ENCODE results near the gene NCAM1.

- TF ChIP-seq, protein P1, sequence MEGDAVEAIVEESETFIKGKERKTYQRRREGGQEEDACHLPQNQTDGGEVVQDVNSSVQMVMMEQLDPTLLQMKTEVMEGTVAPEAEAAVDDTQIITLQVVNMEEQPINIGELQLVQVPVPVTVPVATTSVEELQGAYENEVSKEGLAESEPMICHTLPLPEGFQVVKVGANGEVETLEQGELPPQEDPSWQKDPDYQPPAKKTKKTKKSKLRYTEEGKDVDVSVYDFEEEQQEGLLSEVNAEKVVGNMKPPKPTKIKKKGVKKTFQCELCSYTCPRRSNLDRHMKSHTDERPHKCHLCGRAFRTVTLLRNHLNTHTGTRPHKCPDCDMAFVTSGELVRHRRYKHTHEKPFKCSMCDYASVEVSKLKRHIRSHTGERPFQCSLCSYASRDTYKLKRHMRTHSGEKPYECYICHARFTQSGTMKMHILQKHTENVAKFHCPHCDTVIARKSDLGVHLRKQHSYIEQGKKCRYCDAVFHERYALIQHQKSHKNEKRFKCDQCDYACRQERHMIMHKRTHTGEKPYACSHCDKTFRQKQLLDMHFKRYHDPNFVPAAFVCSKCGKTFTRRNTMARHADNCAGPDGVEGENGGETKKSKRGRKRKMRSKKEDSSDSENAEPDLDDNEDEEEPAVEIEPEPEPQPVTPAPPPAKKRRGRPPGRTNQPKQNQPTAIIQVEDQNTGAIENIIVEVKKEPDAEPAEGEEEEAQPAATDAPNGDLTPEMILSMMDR (IDR thresholded peaks at IDR 0.05; ENCODE audit: insufficient read depth, low read length, poor library complexity, severe bottlenecking) = no peak
- no peak for TF ChIP-seq EZH2phosphoT487 (conservative IDR thresholded peaks at IDR 0.05; ENCODE audit: low read length)
Observed at GRCh38 chr11:113249786-113250185, 288.6 kb downstream of the NCAM1 start.

All from SU-DHL-6 (cell line).